Measurements from ENCODE around the gene DCX. TPM values are rescaled to one million over a fixed set of nuclear protein-coding genes. Genes with fewer than 3 reads are reported as not detected.
A peak's percentile ranks its signal among the peaks of the same experiment; 100 is the strongest.

Gene DCX
- total RNA-seq (1 to 10 TPM in 1 of 2 donors, not detected in 1; 1.6 TPM), polyA plus RNA-seq (under 1 TPM in 1 of 2 donors, not detected in 1; 0.01 TPM)
- long read RNA-seq, donor 1 = 0 reads
- long read RNA-seq, donor 2 = 0 reads
- long read RNA-seq, donor 3 = 0 reads
- long read RNA-seq, donor 4 = 0 reads
- long read RNA-seq, donor 5 = 0 reads

DNA sequence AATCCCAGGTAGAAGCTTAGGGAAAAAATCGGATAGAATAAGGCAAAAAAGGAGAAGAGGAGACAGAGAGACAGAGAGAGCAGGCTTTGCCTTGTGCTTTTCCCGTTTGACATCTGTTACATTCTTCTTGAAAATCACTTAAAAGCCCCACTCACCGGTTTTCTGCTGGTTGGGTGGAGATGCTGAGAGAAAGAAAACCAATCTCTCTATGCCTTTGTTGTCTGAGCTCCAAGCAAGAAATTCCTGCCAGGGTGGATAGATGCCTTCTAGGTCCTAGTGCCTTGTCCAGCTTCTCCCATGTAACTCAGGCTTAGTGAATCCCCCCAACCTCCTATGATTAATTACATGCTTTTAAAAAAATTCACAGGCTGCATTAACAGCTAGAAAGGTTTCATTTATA, at the start of gene DCX:
DCX (minus strand) TSS at position 210 of the 400 bp plus-strand sequence. CDS start 1,794 bp downstream, outside the sequence.
- no peak for DNase-seq
- no peak within 1 kb of the TSS for H3K4me3 ChIP-seq
- peaks cover 5 to 45% (median 15%) of the 10 kb centered on the region in 3 donors for H3K27me3 ChIP-seq (ENCODE audit: control insufficient read depth in 3 of 3, insufficient read depth in 3 of 3, low read length in 2 of 3)
- peaks cover 0 to 4% (median 0%) of the 10 kb centered on the region in 4 donors for H3K9me3 ChIP-seq (ENCODE audit: control insufficient read depth in 4 of 4, insufficient read depth in 3 of 4, low read length in 3 of 4)
- H3K36me3 ChIP-seq (ENCODE audit: control insufficient read depth in 4 of 4, insufficient read depth in 4 of 4, low read length in 4 of 4) = no peaks in the 10 kb centered on the region
- WGBS, 2 donors = 0 to 12% methylated on average over 3 of the region's 3 CpGs
- TF ChIP-seq, protein P1, sequence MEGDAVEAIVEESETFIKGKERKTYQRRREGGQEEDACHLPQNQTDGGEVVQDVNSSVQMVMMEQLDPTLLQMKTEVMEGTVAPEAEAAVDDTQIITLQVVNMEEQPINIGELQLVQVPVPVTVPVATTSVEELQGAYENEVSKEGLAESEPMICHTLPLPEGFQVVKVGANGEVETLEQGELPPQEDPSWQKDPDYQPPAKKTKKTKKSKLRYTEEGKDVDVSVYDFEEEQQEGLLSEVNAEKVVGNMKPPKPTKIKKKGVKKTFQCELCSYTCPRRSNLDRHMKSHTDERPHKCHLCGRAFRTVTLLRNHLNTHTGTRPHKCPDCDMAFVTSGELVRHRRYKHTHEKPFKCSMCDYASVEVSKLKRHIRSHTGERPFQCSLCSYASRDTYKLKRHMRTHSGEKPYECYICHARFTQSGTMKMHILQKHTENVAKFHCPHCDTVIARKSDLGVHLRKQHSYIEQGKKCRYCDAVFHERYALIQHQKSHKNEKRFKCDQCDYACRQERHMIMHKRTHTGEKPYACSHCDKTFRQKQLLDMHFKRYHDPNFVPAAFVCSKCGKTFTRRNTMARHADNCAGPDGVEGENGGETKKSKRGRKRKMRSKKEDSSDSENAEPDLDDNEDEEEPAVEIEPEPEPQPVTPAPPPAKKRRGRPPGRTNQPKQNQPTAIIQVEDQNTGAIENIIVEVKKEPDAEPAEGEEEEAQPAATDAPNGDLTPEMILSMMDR (IDR thresholded peaks at IDR 0.05; ENCODE audit: control extremely low read depth, extremely low read depth) = no peak
- no peak within 1 kb of the TSS for H3K27ac ChIP-seq (ENCODE audit: low read depth in 1 of 2, low read length in 1 of 2)
- no peaks in the 10 kb centered on the region for H3K4me1 ChIP-seq (ENCODE audit: control insufficient read depth in 5 of 5, insufficient read depth in 5 of 5, low read length in 5 of 5)
- ATAC-seq (ENCODE audit: insufficient read depth, low FRiP score) = no peak
- H3K9ac ChIP-seq (ENCODE audit: insufficient read depth in 1 of 2, low read length in 2 of 2) = no peak within 1 kb of the TSS

DNA sequence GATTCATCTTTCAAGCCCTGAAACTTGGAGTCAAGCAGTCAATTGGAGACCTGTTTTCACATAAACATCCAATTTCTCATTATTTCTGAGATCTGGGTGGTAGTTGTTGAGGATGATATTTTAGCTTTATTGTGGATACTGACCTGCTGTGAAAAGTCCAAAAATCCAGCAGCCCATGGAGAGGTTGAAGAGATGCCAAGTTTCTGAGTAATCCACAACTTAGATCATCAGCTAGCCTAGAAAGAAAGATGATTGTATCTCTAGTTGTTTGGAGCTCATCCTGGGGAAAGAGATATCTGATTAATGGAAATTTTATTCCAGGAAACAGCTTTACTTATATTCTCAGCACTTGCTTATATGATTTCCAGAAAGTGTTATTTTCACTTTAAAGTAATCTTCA, 48.6 kb upstream of the DCX start:
- H3K27me3 ChIP-seq (ENCODE audit: control insufficient read depth in 3 of 3, insufficient read depth in 3 of 3, low read length in 2 of 3) = peaks cover 0 to 32% (median 7%) of the 10 kb centered on the region in 3 donors
- no peaks in the 10 kb centered on the region for H3K4me1 ChIP-seq (ENCODE audit: control insufficient read depth in 5 of 5, insufficient read depth in 5 of 5, low read length in 5 of 5)
- H3K4me3 ChIP-seq = no peak overlapping the region
- DNase-seq = no peak
- no peak overlapping the region for H3K9ac ChIP-seq (ENCODE audit: insufficient read depth in 1 of 2, low read length in 2 of 2)
- TF ChIP-seq, protein P1 (IDR thresholded peaks at IDR 0.05; ENCODE audit: control extremely low read depth, extremely low read depth) = no peak
- H3K36me3 ChIP-seq (ENCODE audit: control insufficient read depth in 4 of 4, insufficient read depth in 4 of 4, low read length in 4 of 4) = no peaks in the 10 kb centered on the region
- no peaks in the 10 kb centered on the region for H3K9me3 ChIP-seq (ENCODE audit: control insufficient read depth in 4 of 4, insufficient read depth in 3 of 4, low read length in 3 of 4)
- no peak for ATAC-seq (ENCODE audit: insufficient read depth, low FRiP score)
- no peak overlapping the region for H3K27ac ChIP-seq (ENCODE audit: low read depth in 1 of 2, low read length in 1 of 2)

DNA sequence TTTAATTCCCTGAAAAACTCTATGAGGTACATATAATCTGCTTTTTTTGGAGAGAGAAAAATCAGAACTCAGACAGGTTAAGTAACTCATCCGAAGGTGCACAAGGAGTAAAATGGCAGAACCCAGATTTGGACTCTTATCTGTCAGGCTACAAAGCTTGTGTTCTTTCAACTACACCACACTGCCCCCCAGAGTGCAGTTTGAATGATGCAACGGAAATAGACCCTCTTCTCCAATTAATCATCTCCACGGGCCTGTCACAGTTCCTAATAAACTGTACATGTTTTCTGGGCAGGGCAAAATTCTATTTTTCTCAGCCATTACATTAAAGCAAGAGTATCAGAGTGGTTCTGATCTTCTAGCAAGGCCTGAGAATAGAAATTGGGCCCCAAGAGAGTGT, 35.3 kb upstream of the DCX start:
- no peak overlapping the region for H3K27ac ChIP-seq (ENCODE audit: low read depth in 1 of 2, low read length in 1 of 2)
- H3K9ac ChIP-seq (ENCODE audit: insufficient read depth in 1 of 2, low read length in 2 of 2) = no peak overlapping the region
- H3K4me3 ChIP-seq = no peak overlapping the region
- ATAC-seq (ENCODE audit: insufficient read depth, low FRiP score) (no peak), DNase-seq (peak in 1 of 3 donors; percentile 13)
- H3K9me3 ChIP-seq (ENCODE audit: control insufficient read depth in 4 of 4, insufficient read depth in 3 of 4, low read length in 3 of 4) = no peaks in the 10 kb centered on the region
- H3K4me1 ChIP-seq (ENCODE audit: control insufficient read depth in 5 of 5, insufficient read depth in 5 of 5, low read length in 5 of 5) = no peaks in the 10 kb centered on the region
- no peaks in the 10 kb centered on the region for H3K36me3 ChIP-seq (ENCODE audit: control insufficient read depth in 4 of 4, insufficient read depth in 4 of 4, low read length in 4 of 4)
- TF ChIP-seq, protein P1 (IDR thresholded peaks at IDR 0.05; ENCODE audit: control extremely low read depth, extremely low read depth) = no peak
- WGBS, 2 donors = 29 to 31% methylated on average over 3 of the region's 3 CpGs
- H3K27me3 ChIP-seq (ENCODE audit: control insufficient read depth in 3 of 3, insufficient read depth in 3 of 3, low read length in 2 of 3) = peaks cover 0 to 37% (median 11%) of the 10 kb centered on the region in 3 donors

DNA sequence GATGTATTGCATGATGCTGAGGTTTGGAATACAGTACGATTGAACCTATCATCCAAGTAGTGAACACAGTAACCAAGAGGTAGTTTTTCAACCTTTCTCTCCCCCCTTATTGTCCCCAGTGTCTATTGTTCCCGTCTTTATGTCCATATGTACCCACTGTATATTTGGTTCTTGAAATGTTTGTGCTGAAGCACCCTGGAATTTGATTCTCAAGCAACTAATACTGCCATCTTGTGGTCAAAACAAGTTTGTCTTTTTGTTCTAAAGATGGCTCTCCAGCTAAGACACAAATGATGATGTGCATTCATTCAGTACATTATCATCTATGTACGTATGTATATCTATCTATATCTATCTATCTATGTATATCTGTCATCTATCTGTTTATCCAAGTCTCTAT, 33.5 kb upstream of the DCX start:
- Histone ChIP-seq H3K27ac (ENCODE audit: low read depth in 1 of 2, low read length in 1 of 2) (no peak overlapping the region), H3K9me3 (ENCODE audit: control insufficient read depth in 4 of 4, insufficient read depth in 3 of 4, low read length in 3 of 4) (no peaks in the 10 kb centered on the region), H3K27me3 (ENCODE audit: control insufficient read depth in 3 of 3, insufficient read depth in 3 of 3, low read length in 2 of 3) (peaks cover 0 to 36% (median 8%) of the 10 kb centered on the region in 3 donors), H3K4me3 (no peak overlapping the region), H3K9ac (ENCODE audit: insufficient read depth in 1 of 2, low read length in 2 of 2) (no peak overlapping the region), H3K36me3 (ENCODE audit: control insufficient read depth in 4 of 4, insufficient read depth in 4 of 4, low read length in 4 of 4) (no peaks in the 10 kb centered on the region), H3K4me1 (ENCODE audit: control insufficient read depth in 5 of 5, insufficient read depth in 5 of 5, low read length in 5 of 5) (no peaks in the 10 kb centered on the region)
- DNase-seq = peak in 2 of 3 donors; percentile 37 to 56
- no peak for ATAC-seq (ENCODE audit: insufficient read depth, low FRiP score)
- TF ChIP-seq, protein P1 (IDR thresholded peaks at IDR 0.05; ENCODE audit: control extremely low read depth, extremely low read depth) = no peak
- WGBS, 2 donors = 20 to 47% methylated on average over 3 of the region's 3 CpGs

All from lung (tissue), 16 donors.